Stimulated activated naive CD4-positive, alpha-beta T cell treated with Interleukin-2 at 50 U/mL for 16 hours (primary cell): ENCODE data around the gene CHRM2.

Source experiments
- DNase-seq: peaks from one replicate; lab custom pipeline; 2025; lab: John Stamatoyannopoulos, UW

The CHRM2 gene

DNA sequence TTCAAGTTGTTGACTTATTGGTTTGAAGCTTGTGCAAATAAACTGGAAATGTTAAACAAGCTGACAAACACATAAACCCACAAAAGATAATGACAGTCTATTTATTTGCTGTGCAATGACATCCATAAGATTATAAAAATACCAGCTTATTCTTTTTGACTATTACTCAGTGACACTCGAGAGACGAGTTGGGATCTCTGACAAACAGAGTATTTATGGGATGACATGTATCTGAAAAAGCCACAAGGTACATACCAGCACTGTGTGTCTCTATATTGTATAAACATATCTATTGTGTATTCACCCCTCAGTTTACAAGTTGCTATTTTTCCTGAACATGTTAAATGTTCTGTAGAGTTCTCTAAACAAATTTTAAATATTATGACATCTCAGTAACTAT, 88.9 kb downstream of the CHRM2 start:
- no peak for DNase-seq

DNA sequence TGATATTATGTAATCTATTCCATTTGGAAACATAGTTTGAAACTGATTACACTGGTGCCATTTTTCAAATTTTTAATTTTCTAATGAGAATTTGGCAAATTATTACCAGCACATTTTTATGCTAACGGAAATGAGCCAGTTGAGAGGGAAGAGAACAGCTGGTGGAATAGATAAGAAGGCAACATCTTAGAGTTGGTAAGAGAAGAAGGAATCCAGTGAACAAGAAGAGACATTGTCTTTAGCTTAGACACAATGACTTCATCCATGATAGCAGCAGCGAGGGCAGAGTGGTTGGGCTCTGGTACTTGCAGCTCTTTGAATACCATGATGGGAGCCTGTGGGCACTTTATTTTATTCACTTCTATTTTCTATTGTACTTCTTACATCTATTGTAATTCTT, 89.6 kb downstream of the CHRM2 start:
- DNase-seq, result no peak

DNA sequence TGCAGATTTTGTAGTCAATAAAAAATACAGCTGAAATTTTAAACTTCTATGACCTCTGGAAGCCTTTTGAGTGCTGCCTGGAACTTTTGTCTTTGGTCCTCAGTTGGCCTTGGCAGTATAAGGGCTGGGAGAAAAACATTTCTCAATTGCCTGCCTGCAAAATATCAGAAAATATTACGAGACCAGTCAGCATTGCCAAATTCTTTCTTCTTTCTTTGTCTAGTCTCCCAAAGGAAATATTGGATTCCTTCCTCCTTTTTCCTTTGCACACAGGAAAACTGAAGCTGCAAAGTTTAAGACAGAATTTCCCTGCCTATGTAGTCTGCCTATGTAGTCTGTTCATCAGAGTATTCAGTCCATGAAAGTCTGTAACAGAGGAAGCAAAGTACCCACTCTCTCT, 95.9 kb downstream of the CHRM2 start:
- DNase-seq, result no peak

DNA sequence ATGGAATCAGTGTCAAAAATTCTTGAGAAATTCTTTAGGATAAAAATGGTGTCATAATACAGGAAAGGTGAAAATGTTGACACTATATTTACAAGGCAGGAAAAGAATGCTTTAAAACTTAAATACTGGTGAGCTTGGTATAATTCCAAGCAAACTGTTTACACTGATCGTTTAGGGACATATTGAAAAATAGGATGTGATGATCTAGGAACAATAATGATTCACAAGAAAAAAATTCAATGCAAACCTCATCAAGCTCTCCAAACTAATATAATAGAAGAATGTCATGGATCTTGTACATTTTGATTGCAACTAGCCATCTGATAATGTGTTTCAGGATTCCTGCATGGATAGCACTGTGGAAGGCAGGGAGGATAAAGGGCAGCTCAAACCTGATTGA, 98.4 kb downstream of the CHRM2 start:
- no peak for DNase-seq

DNA sequence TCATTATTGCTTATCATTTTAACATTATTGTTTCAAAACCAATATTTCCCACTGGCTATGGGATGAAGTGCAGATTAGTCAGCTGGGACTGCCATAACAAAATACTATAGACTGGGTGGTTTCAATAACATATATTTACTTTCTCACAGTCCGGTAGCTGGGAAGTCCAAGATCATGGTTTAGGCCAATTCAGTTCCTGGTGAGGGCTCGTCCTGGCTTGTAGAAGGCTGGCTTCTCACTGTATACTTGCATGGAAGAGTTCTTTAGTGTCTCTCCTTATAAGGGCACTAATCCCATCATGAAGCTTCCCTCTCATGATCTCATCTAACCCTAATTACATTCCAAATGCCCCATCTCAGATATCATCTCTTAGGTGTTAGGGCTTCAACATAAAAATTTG, 101.3 kb downstream of the CHRM2 start:
- no peak for DNase-seq

- no peak for DNase-seq
Observed at GRCh38 chr7:136971776-136972175, 103.3 kb downstream of the CHRM2 start.

DNA sequence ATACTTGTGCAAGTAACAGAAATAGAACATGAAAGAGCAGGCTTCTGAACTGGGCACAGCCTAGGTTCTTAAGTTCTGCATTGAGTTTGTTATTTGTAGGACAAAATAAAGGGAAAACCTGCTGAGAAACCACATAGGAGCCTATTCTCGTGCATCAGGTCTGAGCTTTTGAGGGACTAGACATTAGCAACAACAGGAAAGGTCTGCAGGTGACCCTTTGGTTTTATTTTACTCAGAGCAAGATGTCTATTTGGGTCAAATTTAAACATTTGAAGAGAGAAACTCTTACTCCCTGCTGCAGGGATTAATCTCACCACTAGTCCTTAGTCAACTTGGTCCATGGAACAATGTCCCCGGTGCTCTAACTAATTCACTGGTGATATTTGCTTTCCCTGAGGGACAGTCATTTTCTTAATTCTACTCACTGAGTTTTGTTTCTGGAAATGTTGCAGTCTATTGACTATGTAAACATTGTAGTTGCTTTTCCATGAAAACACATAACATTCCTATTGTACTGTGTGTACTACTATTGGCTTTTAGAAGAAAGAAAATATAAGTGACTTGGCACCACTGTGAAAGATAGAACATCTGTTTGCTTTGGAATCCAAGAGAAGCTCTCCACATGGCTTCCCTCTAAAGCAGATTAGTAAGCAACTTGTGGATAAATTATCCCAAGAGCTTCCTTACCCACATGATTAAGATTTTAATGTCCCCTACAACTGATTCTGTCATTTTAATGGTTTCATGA, 108.2 kb downstream of the CHRM2 start:
- DNase-seq, result no peak

DNA sequence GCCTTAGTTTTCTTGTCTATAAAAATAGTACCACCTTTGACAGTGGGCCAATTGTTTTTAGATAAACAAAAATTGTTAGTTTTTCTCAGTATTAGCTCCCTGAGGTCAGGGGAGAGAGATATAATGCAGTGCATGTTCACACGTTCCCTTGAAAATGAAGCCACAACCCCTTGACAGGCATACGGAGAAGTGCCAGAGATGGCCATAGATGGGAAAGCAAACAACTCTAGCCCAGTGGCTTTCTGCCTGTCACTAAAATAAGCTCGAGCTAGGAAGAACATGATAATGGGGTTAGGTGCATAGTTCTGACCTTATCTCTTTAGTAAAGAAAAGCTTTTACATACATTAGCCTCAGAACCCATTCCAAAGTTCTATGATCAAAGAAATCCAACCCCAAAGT, 124.9 kb downstream of the CHRM2 start:
- DNase-seq, result no peak

DNA sequence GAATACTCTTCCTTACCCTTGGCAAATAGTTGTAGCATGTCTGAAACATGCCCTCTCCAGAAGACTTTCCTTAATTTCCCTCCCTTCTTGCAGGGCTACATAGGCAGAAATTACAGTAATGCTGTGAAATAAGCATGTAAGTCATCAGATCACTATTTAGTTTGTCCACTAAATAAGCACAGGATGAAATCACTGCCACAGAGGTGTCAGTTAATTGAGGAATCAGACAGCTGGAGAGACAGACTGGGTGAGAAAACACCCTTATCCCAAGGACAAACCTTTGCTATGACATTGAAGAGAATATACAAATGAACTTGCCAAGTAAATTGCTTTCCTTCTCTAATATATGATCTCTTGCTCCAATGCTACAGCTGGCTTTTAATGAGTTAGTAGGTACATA, 129.3 kb downstream of the CHRM2 start:
- DNase-seq, result no peak

DNA sequence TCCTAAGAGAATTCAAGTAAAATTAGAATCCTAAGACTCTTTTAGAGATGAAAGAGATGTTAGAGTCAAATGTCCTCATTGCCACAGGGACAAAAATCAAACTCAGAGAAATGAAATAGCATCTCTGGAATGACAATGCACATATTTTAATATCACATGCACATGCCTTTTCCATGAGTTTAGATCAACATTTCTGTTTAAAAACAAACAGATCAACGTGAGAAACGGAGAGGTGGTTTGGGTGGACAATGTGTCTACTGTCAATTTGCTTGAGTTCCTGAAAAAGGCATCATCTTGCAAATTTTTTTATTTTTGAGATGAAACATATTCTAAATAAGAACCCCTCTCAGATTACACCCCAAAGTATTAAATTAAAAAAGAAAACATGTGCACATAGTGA, 130.0 kb downstream of the CHRM2 start:
- no peak for DNase-seq

DNA sequence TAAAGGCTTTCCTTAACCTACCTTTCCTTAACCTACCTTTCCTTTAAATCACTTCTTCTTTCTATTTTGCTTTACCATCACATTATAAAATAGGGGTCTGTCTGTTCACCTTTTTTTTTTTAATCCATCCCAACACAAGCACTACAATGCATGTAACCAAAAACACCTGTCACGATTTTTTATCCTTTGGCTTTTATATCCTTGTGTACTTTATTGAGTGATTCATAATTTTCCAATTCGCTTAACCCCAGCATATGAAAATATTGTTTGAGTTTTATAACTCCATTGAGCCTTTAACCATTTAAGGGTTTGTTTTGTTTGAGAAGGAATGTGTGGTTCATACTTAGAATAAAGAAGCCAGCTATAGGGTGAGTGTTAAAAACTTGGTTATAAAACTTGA, 132.2 kb downstream of the CHRM2 start:
- no peak for DNase-seq

DNA sequence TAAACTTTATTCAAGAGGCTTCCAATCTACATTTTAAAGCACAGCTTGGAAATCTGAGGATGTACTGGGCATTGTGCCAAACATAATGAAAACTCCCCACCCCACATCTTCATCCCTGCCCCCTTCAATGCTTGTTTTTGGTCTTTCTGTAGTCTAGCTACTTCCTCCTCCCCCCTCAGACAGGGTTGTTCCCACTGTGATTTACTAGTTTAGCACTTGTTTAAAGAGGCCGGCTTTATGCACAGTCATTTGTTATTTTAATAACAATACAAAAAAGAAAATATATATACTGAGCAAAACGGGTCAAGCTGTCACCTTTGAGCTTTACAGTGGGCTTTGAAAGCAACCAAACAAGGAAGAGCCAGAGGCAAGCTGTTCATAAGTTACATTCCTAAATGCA, 132.6 kb downstream of the CHRM2 start:
- no peak for DNase-seq

DNA sequence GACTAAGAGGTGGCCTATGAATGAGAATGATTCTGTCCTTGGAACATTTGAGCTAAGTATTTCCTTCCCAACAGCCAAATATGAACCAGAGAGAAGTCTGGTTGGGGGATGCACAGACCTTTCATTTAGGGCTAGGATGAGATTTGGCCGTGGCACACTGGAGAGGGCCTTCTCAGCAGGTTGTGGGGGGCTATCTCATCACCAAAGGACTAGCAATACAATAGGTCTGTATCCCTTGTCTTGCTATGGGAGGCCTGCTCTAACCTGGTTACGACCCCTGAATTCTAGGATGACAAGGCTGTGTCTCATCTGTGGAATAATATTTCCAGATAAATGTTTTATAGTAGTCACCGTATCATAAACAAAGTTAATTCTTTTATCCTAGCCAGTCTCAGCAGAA, 133.0 kb downstream of the CHRM2 start:
- no peak for DNase-seq

DNA sequence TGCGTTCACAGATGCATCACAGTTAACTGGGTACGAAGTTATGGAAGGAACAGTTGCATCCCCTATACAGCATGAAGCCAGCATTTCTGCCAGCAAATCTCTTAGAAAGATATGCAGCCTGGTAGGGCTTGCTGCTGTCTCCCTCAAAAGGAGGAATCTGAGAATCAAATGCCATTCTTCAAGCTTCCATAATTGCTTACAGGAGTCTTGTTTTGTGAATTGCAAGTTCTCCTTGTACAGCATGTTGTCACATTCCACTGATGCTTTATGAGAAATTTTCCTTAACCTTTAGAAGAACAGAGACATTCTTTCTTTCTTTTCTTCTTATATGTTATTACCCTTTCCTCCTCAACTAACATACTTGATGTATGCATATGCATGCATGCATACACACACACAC, 134.6 kb downstream of the CHRM2 start:
- DNase-seq, result no peak

GRCh38 chr7:137003566-137003965, 135.1 kb downstream of the CHRM2 start:
- DNase-seq, result no peak

- no peak for DNase-seq
Observed at GRCh38 chr7:137005873-137006272, 137.4 kb downstream of the CHRM2 start.

GRCh38 chr7:137006293-137006692, 137.8 kb downstream of the CHRM2 start:
- no peak for DNase-seq

DNA sequence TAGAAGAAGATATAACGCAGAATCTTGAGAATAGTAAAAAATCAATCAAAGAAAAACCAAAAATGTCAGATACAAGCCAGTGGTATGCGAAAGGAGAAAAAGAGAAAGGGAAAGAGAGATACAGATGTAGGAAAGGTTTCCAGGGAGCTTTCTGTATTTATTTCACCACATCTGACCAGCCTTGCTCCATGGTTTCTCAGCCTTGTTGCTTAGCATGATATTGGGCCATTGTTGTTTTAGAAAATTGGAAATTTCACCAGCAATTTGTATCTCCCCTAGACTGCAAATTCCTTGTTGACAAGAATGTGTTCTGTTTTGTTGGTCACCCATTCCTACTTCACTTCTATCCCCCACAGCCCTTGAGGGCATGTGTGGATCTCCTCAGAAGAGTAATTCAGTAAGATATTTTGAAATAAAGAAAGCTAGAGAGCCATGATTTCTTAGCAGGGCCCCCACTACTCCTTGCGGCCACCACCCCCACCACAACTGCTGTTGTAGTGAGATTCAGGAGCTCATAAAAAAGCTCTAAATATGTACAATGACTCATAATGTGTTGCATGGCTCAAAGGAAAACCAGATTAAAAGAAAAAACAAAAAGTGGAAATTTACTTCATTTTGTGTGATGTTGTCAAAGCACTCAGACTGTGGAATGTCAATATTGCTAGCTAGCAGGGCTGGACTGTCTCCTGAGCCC, 138.7 kb downstream of the CHRM2 start:
- no peak for DNase-seq

DNA sequence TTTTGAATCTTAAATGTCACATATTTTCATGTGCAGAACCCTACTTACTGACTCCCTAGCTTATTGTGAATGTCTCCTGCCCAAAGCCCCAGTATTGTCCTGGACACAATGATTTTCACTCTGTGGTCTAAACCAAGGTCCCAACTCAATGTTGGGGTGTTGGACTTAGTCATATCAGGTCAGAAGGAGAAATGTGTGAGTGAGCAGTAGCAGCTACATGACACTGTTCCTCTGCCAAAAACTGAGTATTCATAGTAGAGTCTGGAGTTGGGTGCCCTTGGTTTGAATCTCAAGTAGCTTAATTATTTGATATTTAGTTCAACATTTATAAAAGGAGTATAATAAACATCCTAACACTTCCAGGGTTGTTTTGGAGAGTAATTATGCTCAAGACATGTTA, 141.0 kb downstream of the CHRM2 start:
- DNase-seq, result no peak

- DNase-seq, result no peak
Observed at GRCh38 chr7:137015015-137015414, 146.6 kb downstream of the CHRM2 start.

- no peak for DNase-seq
Observed at GRCh38 chr7:137017221-137017620, 148.8 kb downstream of the CHRM2 start.

- no peak for DNase-seq
Observed at GRCh38 chr7:137018468-137018867, 150.0 kb downstream of the CHRM2 start.

DNA sequence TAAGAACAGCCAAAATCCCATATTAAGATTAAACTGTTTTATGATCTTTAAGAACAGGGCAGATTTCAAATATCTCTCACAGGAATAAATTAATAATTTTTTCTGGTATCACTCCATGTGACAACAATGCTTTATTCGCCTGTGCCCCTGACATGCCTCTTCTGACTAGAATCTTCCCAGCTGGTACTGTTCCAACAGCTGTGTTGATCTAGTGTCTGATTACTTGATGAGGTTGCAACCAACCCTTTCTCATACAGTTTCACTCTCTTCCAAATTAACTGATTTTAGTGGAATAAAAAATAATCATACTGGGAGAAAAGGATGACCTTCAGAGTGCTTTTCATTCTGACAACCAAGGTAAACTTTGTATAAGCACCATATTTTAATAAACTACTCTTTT, 151.9 kb downstream of the CHRM2 start:
- DNase-seq, result no peak
